AG10803 (cell line): ENCODE data around the gene SEC24B.
"Not testable (repeated sequence)": the region's sequence is repeated elsewhere in the genome, so short reads cannot be mapped to it uniquely, and the experiment has no call there.

ENCODE experiments used
- DNase-seq: peaks from one replicate; pipeline ENCODE4 v3.0.0; 2010; ENCODE audit warnings: low read depth
- H3K4me3 ChIP-seq: 2 replicates; pipeline ENCODE4 v1.5.1; 2011; ENCODE audit warnings: mild to moderate bottlenecking, low read length, control low read depth
- CTCF ChIP-seq: conservative IDR thresholded peaks from 2 replicates; pipeline ENCODE4 v1.5.1; 2011; ENCODE audit warnings: mild to moderate bottlenecking, low read length, control low read depth, inconsistent platforms

The SEC24B gene

GRCh38 chr4:109496875-109497274 lies 63.3 kb downstream of the SEC24B start:
- no peak overlapping the region for H3K4me3 ChIP-seq
- no peak for DNase-seq
- no peak for TF ChIP-seq CTCF

GRCh38 chr4:109497511-109497910 lies 63.9 kb downstream of the SEC24B start:
- no peak for TF ChIP-seq CTCF
- no peak overlapping the region for H3K4me3 ChIP-seq
- DNase-seq = no peak

GRCh38 chr4:109499513-109499912 lies 65.9 kb downstream of the SEC24B start:
- H3K4me3 ChIP-seq = no peak overlapping the region
- DNase-seq = no peak
- no peak for TF ChIP-seq CTCF

GRCh38 chr4:109506890-109507289 lies 73.3 kb downstream of the SEC24B start:
- DNase-seq = no peak
- no peak overlapping the region for H3K4me3 ChIP-seq
- no peak for TF ChIP-seq CTCF

GRCh38 chr4:109510687-109511086 lies 77.1 kb downstream of the SEC24B start:
- TF ChIP-seq CTCF = no peak
- no peak overlapping the region for H3K4me3 ChIP-seq
- no peak for DNase-seq

- DNase-seq = no peak
- no peak for TF ChIP-seq CTCF
- H3K4me3 ChIP-seq = no peak overlapping the region
Measured at GRCh38 chr4:109511414-109511813, 77.8 kb downstream of the SEC24B start.

GRCh38 chr4:109513368-109513767 lies 79.8 kb downstream of the SEC24B start:
- H3K4me3 ChIP-seq, DNase-seq: not testable (repeated sequence)

GRCh38 chr4:109532182-109532581 lies 98.6 kb downstream of the SEC24B start:
- no peak for TF ChIP-seq CTCF
- DNase-seq = no peak
- H3K4me3 ChIP-seq = no peak overlapping the region
